Measurements from ENCODE around the gene CYP4A11.
"Not testable (repeated sequence)": the region's sequence is repeated elsewhere in the genome, so short reads cannot be mapped to it uniquely, and the experiment has no call there.

The CYP4A11 gene

GRCh38 chr1:46941135-46941694, at the start of gene CYP4A11:
CYP4A11 (minus strand) TSS chr1:46941476; CDS start chr1:46941433, 43 bp downstream.
- Histone ChIP-seq H3K9ac (no peak within 1 kb of the TSS), H2AFZ (ENCODE audit: low read depth) (no peak within 1 kb of the TSS), H3K36me3 (ENCODE audit: insufficient read depth) (no peaks in the 10 kb centered on the region), H3K4me1 (ENCODE audit: low read depth, poor library complexity, severe bottlenecking) (no peaks in the 10 kb centered on the region), H3K27me3 (ENCODE audit: insufficient read depth, low read depth) (no peaks in the 10 kb centered on the region), H3K79me2 (ENCODE audit: insufficient read depth, low read depth) (no peaks in the 10 kb centered on the region), H4K20me1 (ENCODE audit: insufficient read depth) (no peaks in the 10 kb centered on the region), H3K4me2 (no peak within 1 kb of the TSS), H3K27ac (no peak within 1 kb of the TSS), H3K4me3 (IDR thresholded peaks at IDR 0.05; ENCODE audit: insufficient read depth, low read depth, low read length) (no peak within 1 kb of the TSS)
- TF ChIP-seq CTCF (conservative IDR thresholded peaks at IDR 0.05; ENCODE audit: low read depth, low read length): no peak

GRCh38 chr1:46990541-46990940, 49.3 kb upstream of the CYP4A11 start:
- H3K4me2 ChIP-seq; H3K27me3 ChIP-seq (ENCODE audit: insufficient read depth, low read depth); H3K79me2 ChIP-seq (ENCODE audit: insufficient read depth, low read depth); H3K4me3 ChIP-seq (IDR thresholded peaks at IDR 0.05; ENCODE audit: insufficient read depth, low read depth, low read length); H3K36me3 ChIP-seq (ENCODE audit: insufficient read depth); H3K9ac ChIP-seq; H3K4me1 ChIP-seq (ENCODE audit: low read depth, poor library complexity, severe bottlenecking); H3K27ac ChIP-seq; H4K20me1 ChIP-seq (ENCODE audit: insufficient read depth); H2AFZ ChIP-seq (ENCODE audit: low read depth): not testable (repeated sequence)

- Histone ChIP-seq H3K4me3 (IDR thresholded peaks at IDR 0.05; ENCODE audit: insufficient read depth, low read depth, low read length) (no peak overlapping the region), H3K4me2 (no peak overlapping the region), H3K27me3 (ENCODE audit: insufficient read depth, low read depth) (no peaks in the 10 kb centered on the region), H3K4me1 (ENCODE audit: low read depth, poor library complexity, severe bottlenecking) (no peaks in the 10 kb centered on the region), H2AFZ (ENCODE audit: low read depth) (no peak overlapping the region), H3K79me2 (ENCODE audit: insufficient read depth, low read depth) (no peaks in the 10 kb centered on the region), H4K20me1 (ENCODE audit: insufficient read depth) (no peaks in the 10 kb centered on the region), H3K36me3 (ENCODE audit: insufficient read depth) (no peaks in the 10 kb centered on the region), H3K27ac (no peak overlapping the region), H3K9ac (no peak overlapping the region)
- TF ChIP-seq CTCF (conservative IDR thresholded peaks at IDR 0.05; ENCODE audit: low read depth, low read length): no peak
Measured at GRCh38 chr1:46983830-46984586, 42.7 kb upstream of the CYP4A11 start.

- Histone ChIP-seq H3K27ac (no peak overlapping the region), H3K4me1 (ENCODE audit: low read depth, poor library complexity, severe bottlenecking) (no peaks in the 10 kb centered on the region), H3K4me3 (IDR thresholded peaks at IDR 0.05; ENCODE audit: insufficient read depth, low read depth, low read length) (no peak overlapping the region), H3K27me3 (ENCODE audit: insufficient read depth, low read depth) (no peaks in the 10 kb centered on the region), H4K20me1 (ENCODE audit: insufficient read depth) (no peaks in the 10 kb centered on the region), H3K4me2 (no peak overlapping the region), H3K36me3 (ENCODE audit: insufficient read depth) (no peaks in the 10 kb centered on the region), H3K79me2 (ENCODE audit: insufficient read depth, low read depth) (no peaks in the 10 kb centered on the region), H2AFZ (ENCODE audit: low read depth) (no peak overlapping the region), H3K9ac (no peak overlapping the region)
- no peak for TF ChIP-seq CTCF (conservative IDR thresholded peaks at IDR 0.05; ENCODE audit: low read depth, low read length)
Measured at GRCh38 chr1:46983166-46983829, 42.0 kb upstream of the CYP4A11 start.
